Bronchial epithelial cell (primary cell): Measurements from ENCODE around the gene LRRC3C. TPM values are rescaled to one million over a fixed set of nuclear protein-coding genes. Genes with fewer than 3 reads are reported as not detected.
A peak's percentile ranks its signal among the peaks of the same experiment; 100 is the strongest.

Experiments used
- DNase-seq: peaks from one replicate; pipeline ENCODE4 v3.0.0-alpha.2; 2010; ENCODE audit warnings: low read depth
- FAIRE-seq: peaks from 2 replicates; lab custom pipeline; 2011; peaks lifted over from hg19 to GRCh38; lab: Jason Lieb, UNC
- H3K27me3 ChIP-seq: 2 replicates; pipeline ENCODE4 v1.5.1; 2011; ENCODE audit warnings: low read length; ENCODE audit not compliant: control insufficient read depth, insufficient read depth
- H3K36me3 ChIP-seq: 2 replicates; pipeline ENCODE4 v1.5.1; 2011; ENCODE audit warnings: low read length; ENCODE audit not compliant: control insufficient read depth, insufficient read depth
- H3K4me3 ChIP-seq: 2 replicates; pipeline ENCODE4 v1.5.1; 2011; ENCODE audit warnings: mild to moderate bottlenecking, low read depth, low read length, control low read depth
- total RNA-seq: library from RNA; depleted of rRNA; stranded (reverse); fragments of >200 nt; gene quantifications from 2 replicates; pipeline ENCODE4 v1.2.1, GENCODE V29; 2014
- TF ChIP-seq, protein P1 (sequence below): IDR thresholded peaks from 2 replicates; pipeline ENCODE4 v1.5.1; 2011; ENCODE audit warnings: mild to moderate bottlenecking, moderate library complexity, low read length, control low read depth, inconsistent platforms; ENCODE audit not compliant: insufficient read depth, severe bottlenecking

The LRRC3C gene
- total RNA-seq, 1 donor from 2014 or later, result not detected

DNA sequence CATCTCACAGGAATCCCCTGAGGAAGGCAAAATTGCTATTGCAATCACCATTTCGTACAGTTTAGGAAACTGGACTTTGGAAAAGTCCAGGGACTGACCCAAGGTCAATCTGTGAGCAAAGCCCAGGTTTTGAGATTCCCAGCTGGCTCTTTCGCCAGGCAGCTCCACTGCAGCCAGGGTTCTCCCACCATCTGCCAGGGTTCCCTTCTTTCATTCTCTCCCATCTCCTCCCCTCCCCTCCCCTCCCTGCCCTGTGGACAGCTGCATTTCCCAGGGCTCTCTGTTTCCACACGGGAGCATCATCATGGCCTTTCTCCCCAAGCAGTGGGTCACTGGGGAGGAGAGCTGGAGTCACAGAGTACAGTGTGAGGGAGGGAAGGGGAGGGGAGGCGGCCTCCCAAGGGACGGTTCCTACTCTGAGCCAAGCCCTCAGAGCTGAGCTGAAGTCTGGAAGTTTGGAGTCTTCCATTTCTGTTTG lies 23.4 kb downstream of the LRRC3C start:
- Histone ChIP-seq H3K4me3 (no peak overlapping the region), H3K36me3 (no peaks in the 10 kb centered on the region), H3K27me3 (no peaks in the 10 kb centered on the region)
- TF ChIP-seq, protein P1, sequence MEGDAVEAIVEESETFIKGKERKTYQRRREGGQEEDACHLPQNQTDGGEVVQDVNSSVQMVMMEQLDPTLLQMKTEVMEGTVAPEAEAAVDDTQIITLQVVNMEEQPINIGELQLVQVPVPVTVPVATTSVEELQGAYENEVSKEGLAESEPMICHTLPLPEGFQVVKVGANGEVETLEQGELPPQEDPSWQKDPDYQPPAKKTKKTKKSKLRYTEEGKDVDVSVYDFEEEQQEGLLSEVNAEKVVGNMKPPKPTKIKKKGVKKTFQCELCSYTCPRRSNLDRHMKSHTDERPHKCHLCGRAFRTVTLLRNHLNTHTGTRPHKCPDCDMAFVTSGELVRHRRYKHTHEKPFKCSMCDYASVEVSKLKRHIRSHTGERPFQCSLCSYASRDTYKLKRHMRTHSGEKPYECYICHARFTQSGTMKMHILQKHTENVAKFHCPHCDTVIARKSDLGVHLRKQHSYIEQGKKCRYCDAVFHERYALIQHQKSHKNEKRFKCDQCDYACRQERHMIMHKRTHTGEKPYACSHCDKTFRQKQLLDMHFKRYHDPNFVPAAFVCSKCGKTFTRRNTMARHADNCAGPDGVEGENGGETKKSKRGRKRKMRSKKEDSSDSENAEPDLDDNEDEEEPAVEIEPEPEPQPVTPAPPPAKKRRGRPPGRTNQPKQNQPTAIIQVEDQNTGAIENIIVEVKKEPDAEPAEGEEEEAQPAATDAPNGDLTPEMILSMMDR, result no peak
- DNase-seq (no peak), FAIRE-seq (no peak)

DNA sequence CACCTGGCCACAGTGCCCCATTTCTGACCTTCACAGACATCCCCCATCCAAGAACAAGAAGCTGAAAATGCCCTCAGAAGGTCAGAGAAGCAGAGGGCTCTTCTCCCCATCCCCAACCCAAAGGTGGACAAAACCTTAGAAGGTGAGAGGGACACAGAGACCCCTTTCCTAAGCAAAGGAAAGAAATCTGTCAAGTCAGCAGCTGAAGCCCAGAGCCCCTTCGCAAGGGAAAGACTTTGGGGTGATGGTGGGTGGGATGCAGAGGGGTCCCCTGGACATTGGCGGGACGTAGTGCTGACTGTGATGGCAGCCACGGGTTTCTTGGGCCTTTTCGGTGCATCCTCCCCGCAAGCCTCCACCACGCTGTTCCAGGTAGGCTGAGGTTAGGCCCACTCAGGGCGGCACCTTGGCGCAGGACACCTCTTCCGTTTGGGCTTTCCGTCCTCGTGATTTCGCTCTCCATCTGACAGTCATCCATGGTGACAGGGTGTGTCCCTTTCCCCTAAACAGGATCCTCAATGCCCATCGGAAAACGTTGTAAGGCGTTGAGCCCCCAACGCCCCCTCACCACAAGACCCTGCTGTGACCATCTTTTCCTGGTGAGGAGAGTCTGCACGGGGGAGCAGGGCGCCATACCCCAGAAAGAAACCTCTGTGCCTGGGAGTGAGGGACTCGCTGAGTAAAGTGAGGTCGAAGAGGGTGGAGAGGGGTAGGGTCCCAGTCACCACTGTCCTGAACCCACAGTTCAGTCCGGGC lies 24.6 kb downstream of the LRRC3C start:
- TF ChIP-seq, protein P1, result no peak
- no peaks in the 10 kb centered on the region for H3K27me3 ChIP-seq
- H3K4me3 ChIP-seq, result peak overlapping the region; percentile 35
- DNase-seq (no peak), FAIRE-seq (no peak)
- no peaks in the 10 kb centered on the region for H3K36me3 ChIP-seq

DNA sequence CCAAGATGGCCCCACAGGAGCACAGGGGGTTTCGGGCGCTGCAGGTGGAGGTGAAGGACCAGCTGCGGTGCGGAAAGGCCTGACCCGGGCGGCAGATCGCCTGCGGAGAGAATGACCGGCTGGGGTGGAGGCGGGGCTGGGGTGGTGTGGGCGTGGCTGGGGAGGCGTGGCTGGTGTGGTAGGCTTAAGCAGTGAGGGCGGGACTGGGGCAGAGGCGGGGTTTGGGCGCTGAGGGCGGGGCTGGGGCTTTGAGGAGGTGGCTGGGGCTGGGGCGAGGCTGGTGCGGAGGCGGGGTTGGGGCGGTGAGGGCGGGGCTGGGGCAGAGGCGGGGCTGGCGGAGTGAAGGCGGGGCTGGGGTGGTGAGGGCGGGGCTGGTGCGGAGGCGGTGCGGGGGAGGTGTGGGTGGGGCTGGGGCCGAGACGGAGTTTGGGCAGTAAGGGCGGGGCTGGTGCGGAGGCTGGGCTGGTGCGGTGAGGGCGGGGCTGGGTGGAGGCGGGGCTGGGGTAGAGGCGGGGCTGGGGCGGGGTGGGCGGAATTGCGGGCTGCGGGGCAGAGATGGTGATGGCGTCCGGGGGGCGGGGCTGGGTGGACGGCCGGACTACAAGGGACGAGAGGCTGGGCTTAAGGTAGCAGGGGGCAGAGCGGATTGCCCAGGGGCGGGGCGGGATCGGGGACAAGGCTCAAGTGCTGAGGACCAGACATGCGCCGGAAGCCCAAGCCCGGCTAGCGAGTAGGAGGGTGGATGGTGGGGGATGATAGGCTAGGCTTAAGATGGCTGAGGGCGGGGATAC lies 25.3 kb downstream of the LRRC3C start:
- no peaks in the 10 kb centered on the region for H3K36me3 ChIP-seq
- DNase-seq (peak; percentile 77), FAIRE-seq (no peak)
- H3K4me3 ChIP-seq, result peak overlapping the region; percentile 41
- H3K27me3 ChIP-seq, result no peaks in the 10 kb centered on the region
- TF ChIP-seq, protein P1, result no peak

DNA sequence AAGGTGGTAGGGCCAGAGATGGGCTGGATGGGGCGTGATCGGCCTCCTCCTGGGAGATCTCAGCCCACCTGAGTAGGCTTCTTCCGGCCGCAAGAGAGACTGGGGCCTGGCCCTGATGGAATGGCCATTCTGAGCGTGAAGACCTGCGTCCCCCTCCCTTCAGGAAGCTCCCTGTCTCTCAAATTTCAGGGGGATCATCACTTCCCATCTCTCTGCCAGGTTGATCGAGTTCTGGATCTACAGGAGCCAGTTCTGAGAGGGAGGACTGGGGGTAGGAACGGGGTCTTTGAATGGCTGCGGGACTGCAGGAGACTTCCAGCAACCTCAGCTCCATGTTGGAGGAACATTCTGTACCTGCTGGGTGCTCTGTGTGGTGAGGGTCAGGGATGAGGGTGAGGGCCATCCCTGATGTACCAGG lies 25.9 kb downstream of the LRRC3C start:
- Histone ChIP-seq H3K27me3 (no peaks in the 10 kb centered on the region), H3K36me3 (no peaks in the 10 kb centered on the region), H3K4me3 (peak overlapping the region; percentile 41)
- TF ChIP-seq, protein P1, result no peak
- FAIRE-seq (no peak), DNase-seq (no peak)

DNA sequence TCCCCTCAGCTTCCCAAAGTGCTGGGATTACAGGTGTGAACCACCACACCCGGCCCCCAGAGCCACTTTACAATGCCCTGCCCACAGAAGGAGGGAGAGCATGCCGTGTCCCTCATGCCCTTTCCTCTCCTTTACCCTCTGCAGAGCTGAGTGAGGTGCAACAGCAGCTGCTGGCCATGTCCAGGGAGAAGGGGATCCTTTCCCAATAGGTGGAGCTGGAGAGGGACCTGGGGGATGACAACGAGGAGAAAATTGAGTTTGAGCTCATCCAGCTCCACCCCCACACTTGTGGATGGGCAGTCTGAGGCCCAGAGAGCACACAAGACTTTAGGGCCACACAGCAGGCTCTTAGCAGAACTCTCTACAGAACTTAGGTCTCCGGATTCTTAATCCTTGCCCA lies 27.3 kb downstream of the LRRC3C start:
- TF ChIP-seq, protein P1, result no peak
- FAIRE-seq (no peak), DNase-seq (no peak)
- H3K4me3 ChIP-seq, result no peak overlapping the region
- no peaks in the 10 kb centered on the region for H3K36me3 ChIP-seq
- no peaks in the 10 kb centered on the region for H3K27me3 ChIP-seq
